Esophagus squamous epithelium (tissue), 5 donors: ENCODE results near the gene SSH2. TPM values are rescaled to one million over a fixed set of nuclear protein-coding genes. Genes with fewer than 3 reads are reported as not detected.
A peak's percentile ranks its signal among the peaks of the same experiment; 100 is the strongest.

Experiments
- DNase-seq: peaks from one replicate; lab custom pipeline; 2025; lab: John Stamatoyannopoulos, UW
- H3K27ac ChIP-seq, 4 donors: fragments of 200-600 bp; sonication (generic); one replicate each; pipeline ENCODE4 v1.5.1; 2016 to 2019; ENCODE audit warnings: mild to moderate bottlenecking in 1 of 4
- H3K27me3 ChIP-seq, 4 donors: fragments of 200-600 bp; sonication (generic); 1 replicate in 3 of 4; 2 replicates in 1 of 4; pipeline versions ENCODE4 v1.5.1 to v1.6.0; 2017 to 2021; ENCODE audit warnings: antibody characterized with exemption in 1 of 4
- H3K36me3 ChIP-seq, 3 donors: fragments of 200-600 bp; sonication (generic); one replicate each; pipeline ENCODE4 v1.5.1; 2016 to 2019
- H3K4me1 ChIP-seq, 3 donors: fragments of 200-600 bp; sonication (generic); one replicate each; pipeline ENCODE4 v1.5.1; 2017 to 2019
- H3K4me3 ChIP-seq, 4 donors: fragments of 200-600 bp; sonication (generic); 1 replicate in 3 of 4; 2 replicates in 1 of 4; pipeline ENCODE4 v1.5.1; 2016 to 2019; ENCODE audit warnings: mild to moderate bottlenecking in 2 of 4, moderate library complexity in 1 of 4
- H3K9me3 ChIP-seq, 3 donors: fragments of 200-600 bp; sonication (generic); one replicate each; pipeline ENCODE4 v1.5.1; 2016 to 2019
- CTCF ChIP-seq, 6 experiments: fragments of 450-650 bp in 4 of 6; fragments of 200-600 bp in 2 of 6; sonication (generic) in 2 of 6; IDR thresholded peaks; one replicate each; pipeline ENCODE4 v1.5.1; 2016 to 2019; ENCODE audit warnings: antibody characterized with exemption in 6 of 6, mild to moderate bottlenecking in 4 of 6, moderate library complexity in 4 of 6
- POLR2A ChIP-seq, 4 donors: fragments of 450-650 bp; IDR thresholded peaks; one replicate each; pipeline ENCODE4 v1.6.1; 2017; ENCODE audit warnings: antibody characterized with exemption in 4 of 4, mild to moderate bottlenecking in 4 of 4, moderate library complexity in 3 of 4
- WGBS, 2 donors: methylation state at CpG; one replicate each; pipeline ENCODE4 v1.1.5; 2018; 5-methylcytosine and 5-hydroxymethylcytosine counted together
- intact Hi-C: fragments of 100-400 bp; cut with DNase I; formaldehyde crosslinking; loops from one replicate; pipeline ENCODE4 v1.15.0; 2022
- total RNA-seq, 4 donors: library from RNA; depleted of rRNA; stranded (reverse); fragments of >200 nt; gene quantifications; one replicate each; pipeline ENCODE4 v1.1.0, GENCODE V29; 2016
- donor health status: DM: yes; HTN: yes; CAD: no.

The SSH2 gene
- total RNA-seq, 4 donors from 2014 or later, result 9.4 to 29.4 (median 13.2) TPM

GRCh38 chr17:29595107-29595942 is 334.7 kb downstream of the SSH2 start:
- Histone ChIP-seq H3K9me3 (no peaks in the 10 kb centered on the region), H3K4me3 (no peak overlapping the region), H3K27ac (no peak overlapping the region), H3K4me1 (peaks cover 32 to 70% (median 39%) of the 10 kb centered on the region in 3 donors), H3K27me3 (no peaks in the 10 kb centered on the region), H3K36me3 (no peaks in the 10 kb centered on the region)
- DNase-seq, result no peak
- intact Hi-C loops, result no loop called here
- no peak for TF ChIP-seq POLR2A (IDR thresholded peaks at IDR 0.05)
- no peak for TF ChIP-seq CTCF (IDR thresholded peaks at IDR 0.05)
- 72 to 91% methylated on average over 3 to 6 of the region's 7 CpGs for WGBS, 2 donors

GRCh38 chr17:29594519-29595090 is 335.4 kb downstream of the SSH2 start:
- TF ChIP-seq POLR2A (IDR thresholded peaks at IDR 0.05) (no peak), CTCF (IDR thresholded peaks at IDR 0.05) (no peak)
- Histone ChIP-seq H3K27ac (no peak overlapping the region), H3K36me3 (no peaks in the 10 kb centered on the region), H3K4me3 (peak overlapping the region in 1 of 4 donors; percentile 74), H3K27me3 (no peaks in the 10 kb centered on the region), H3K4me1 (peaks cover 37 to 77% (median 46%) of the 10 kb centered on the region in 3 donors), H3K9me3 (no peaks in the 10 kb centered on the region)
- no peak for DNase-seq
- intact Hi-C loops, result no loop called here
- WGBS, 2 donors, result 82 to 83% methylated on average over 4 to 10 of the region's 11 CpGs

- no peak for TF ChIP-seq POLR2A (IDR thresholded peaks at IDR 0.05)
- peak in 2 of 6 experiments; percentile 17 to 27 for TF ChIP-seq CTCF (IDR thresholded peaks at IDR 0.05)
- Histone ChIP-seq H3K4me1 (peaks cover 37 to 78% (median 46%) of the 10 kb centered on the region in 3 donors), H3K27me3 (no peaks in the 10 kb centered on the region), H3K4me3 (peak overlapping the region; percentile 51 to 85 (median 66)), H3K36me3 (no peaks in the 10 kb centered on the region), H3K27ac (peak overlapping the region in 3 of 4 donors; percentile 32 to 59 (median 55)), H3K9me3 (no peaks in the 10 kb centered on the region)
- WGBS, 2 donors, result 10 to 26% methylated on average over 8 to 11 of the region's 64 CpGs
- intact Hi-C loops, result no loop called here
- DNase-seq, result no peak
Observed at GRCh38 chr17:29593591-29594518, 336.2 kb downstream of the SSH2 start.

- TF ChIP-seq POLR2A (IDR thresholded peaks at IDR 0.05), result no peak
- no peak for TF ChIP-seq CTCF (IDR thresholded peaks at IDR 0.05)
- intact Hi-C loops, result no loop called here
- H3K27ac ChIP-seq, result peak within 1 kb of the TSS; percentile 91 to 95 (median 92)
- 3 to 7% methylated on average over 3 to 11 of the region's 96 CpGs for WGBS, 2 donors
- peak within 1 kb of the TSS; percentile 51 to 91 (median 66) for H3K4me3 ChIP-seq
- no peak for DNase-seq
- no peaks in the 10 kb centered on the region for H3K27me3 ChIP-seq
- peaks cover 41 to 87% (median 53%) of the 10 kb centered on the region in 3 donors for H3K4me1 ChIP-seq
- H3K36me3 ChIP-seq, result no peaks in the 10 kb centered on the region
- no peaks in the 10 kb centered on the region for H3K9me3 ChIP-seq
Observed at GRCh38 chr17:29592850-29593551, 337.0 kb downstream of the SSH2 start, which contains the start of gene ANKRD13B. Gene ANKRD13B (plus strand): TSS chr17:29593132. CDS start chr17:29593622, 490 bp downstream.
